GM12864 (cell line): Measurements from ENCODE around the gene HBQ1.
"Not testable (repeated sequence)": the region's sequence is repeated elsewhere in the genome, so short reads cannot be mapped to it uniquely, and the experiment has no call there.

ENCODE experiments used
- DNase-seq: peaks from one replicate; pipeline ENCODE4 v3.0.0-alpha.2; 2011; ENCODE audit warnings: low read depth
- H3K4me3 ChIP-seq: 2 replicates; pipeline ENCODE4 v1.5.1; 2011; ENCODE audit warnings: mild to moderate bottlenecking, low read depth, low read length, control low read depth
- TF ChIP-seq, protein P1 (sequence below): IDR thresholded peaks from 2 replicates; pipeline ENCODE4 v1.5.1; 2011; ENCODE audit warnings: low read depth, mild to moderate bottlenecking, moderate library complexity, low read length, control low read depth, inconsistent platforms; ENCODE audit errors: missing control alignments

HBQ1 gene

DNA sequence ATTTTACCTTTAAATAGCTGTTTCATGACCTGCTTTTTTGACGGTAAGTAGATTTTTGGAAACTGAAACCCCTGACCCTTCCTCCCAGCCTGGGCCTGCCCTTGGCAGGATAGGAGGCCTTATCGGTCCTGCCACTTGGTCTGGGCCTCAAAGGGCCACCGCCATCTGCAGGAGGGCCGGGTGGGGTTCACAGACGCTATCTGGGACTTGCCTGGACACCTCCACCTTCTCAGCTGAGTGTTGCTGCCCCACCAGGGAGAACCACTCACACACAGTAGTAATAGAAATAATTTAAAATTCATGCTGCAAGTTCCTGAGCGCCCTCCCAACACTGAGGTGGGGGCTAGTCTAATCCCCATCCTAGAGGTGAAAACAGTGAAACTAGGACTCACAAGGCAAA, 37.2 kb upstream of the HBQ1 start:
- H3K4me3 ChIP-seq: no peak overlapping the region
- DNase-seq: no peak

DNA sequence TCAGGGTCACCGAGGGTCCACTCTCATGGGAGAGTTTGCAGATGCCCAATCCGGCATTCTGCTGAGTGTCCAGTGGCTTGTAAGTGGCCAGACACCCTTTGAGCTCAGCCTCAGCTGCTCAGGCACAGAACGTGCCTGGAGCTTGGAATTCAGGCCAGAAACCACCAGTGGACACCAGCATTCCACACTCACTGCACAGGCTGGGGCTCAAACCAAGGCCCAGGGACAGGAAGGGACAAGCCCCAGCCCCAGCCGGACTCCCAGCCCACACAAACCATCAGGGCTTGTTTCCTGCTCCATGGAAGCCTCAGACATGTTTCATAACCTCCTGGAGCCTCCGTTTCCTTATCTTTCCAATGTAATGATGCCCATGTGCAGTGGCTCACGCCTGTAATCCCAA, 36.8 kb upstream of the HBQ1 start:
- no peak for DNase-seq
- TF ChIP-seq, protein P1, sequence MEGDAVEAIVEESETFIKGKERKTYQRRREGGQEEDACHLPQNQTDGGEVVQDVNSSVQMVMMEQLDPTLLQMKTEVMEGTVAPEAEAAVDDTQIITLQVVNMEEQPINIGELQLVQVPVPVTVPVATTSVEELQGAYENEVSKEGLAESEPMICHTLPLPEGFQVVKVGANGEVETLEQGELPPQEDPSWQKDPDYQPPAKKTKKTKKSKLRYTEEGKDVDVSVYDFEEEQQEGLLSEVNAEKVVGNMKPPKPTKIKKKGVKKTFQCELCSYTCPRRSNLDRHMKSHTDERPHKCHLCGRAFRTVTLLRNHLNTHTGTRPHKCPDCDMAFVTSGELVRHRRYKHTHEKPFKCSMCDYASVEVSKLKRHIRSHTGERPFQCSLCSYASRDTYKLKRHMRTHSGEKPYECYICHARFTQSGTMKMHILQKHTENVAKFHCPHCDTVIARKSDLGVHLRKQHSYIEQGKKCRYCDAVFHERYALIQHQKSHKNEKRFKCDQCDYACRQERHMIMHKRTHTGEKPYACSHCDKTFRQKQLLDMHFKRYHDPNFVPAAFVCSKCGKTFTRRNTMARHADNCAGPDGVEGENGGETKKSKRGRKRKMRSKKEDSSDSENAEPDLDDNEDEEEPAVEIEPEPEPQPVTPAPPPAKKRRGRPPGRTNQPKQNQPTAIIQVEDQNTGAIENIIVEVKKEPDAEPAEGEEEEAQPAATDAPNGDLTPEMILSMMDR: no peak
- no peak overlapping the region for H3K4me3 ChIP-seq

More for the DNA sequence above, 37.2 kb upstream of the HBQ1 start:
- TF ChIP-seq, protein P1: no peak

DNA sequence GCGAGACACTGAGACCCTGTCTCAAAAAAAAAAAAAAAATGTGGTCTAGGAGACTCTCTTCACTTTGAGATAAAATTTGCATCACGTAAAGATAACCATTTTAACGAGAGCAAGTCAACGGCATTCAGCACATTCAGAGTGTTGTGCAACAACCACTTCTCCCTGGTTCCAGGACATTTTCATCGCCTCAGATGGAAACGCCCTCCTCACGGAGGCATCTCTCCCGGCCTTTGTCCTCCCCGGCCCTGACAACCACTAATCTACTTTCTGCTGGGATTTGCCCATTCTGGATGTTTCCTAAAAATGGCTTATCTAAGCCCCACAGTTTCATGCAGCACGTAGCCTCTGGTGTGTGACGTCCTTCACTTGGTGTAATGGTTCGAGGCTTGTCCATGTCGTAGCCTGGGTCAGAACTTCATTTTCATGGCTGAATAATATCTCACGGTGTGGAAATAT, 35.4 kb upstream of the HBQ1 start:
- TF ChIP-seq, protein P1: no peak
- DNase-seq: no peak
- H3K4me3 ChIP-seq: no peak overlapping the region

DNA sequence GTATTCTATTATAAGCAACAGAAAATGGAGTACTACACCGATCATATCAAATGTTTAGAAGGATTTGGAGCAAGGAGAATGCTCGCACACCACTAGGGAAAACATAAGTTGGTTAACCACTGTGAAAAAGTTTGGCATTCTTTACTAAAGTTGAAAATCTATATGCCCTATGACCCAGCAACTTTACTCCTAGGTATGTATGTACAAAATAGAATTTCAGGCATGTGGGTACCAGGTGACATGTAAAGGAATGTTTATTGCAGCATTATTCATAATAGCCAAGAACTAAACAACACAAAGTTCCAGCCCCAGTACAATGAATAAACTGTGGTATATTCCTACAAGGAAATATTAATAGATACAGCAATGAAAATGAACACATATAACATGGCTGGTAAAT, 33.6 kb upstream of the HBQ1 start:
- TF ChIP-seq, protein P1: no peak
- no peak overlapping the region for H3K4me3 ChIP-seq
- DNase-seq: no peak

- TF ChIP-seq, protein P1: no peak
- DNase-seq: no peak
- H3K4me3 ChIP-seq: no peak overlapping the region
Measured at GRCh38 chr16:149024-149660, 31.1 kb upstream of the HBQ1 start.

DNA sequence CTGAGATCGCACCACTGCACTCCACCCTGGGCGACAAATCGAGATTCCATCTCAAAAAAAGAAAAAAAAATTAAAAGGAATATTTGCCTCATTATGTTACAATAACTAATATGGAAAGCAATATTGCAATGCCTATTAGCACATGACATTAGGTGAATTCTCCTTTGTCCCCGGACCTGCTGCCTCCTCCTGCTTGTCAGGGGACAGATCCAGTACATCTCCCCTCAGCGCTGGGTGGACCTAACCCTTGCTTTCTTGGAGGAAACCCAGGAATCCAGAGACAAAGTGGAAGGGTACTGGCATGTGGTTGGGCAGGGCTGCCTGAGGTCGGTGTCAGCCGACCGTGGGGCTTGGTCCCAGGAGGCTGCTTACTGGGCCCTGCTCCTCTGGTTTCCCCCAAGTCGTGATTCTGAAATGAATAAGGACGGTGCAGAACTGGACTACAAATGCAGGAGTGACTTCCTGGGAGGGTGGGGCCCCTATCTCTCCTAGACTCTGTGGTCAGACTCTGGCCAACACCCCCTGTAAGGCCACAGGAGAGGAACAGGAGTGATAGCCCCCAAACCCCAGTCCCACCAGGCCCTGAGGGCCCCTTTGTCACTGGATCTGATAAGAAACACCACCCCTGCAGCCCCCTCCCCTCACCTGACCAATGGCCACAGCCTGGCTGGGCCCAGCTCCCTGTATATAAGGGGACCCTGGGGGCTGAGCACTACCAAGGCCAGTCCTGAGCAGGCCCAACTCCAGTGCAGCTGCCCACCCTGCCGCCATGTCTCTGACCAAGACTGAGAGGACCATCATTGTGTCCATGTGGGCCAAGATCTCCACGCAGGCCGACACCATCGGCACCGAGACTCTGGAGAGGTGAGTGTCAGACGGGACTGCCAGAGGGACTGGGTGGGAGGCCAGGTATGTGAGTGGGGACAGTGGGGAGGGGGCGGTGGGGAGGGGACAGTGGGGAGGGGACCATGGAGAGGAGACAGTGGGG, 27.8 kb upstream of the HBQ1 start, which contains the start of gene HBZ:
TSS of gene HBZ (plus strand) at position 504 of the 988 bp plus-strand sequence. CDS start at position 770, 266 bp downstream.
- no peak within 1 kb of the TSS for H3K4me3 ChIP-seq
- no peak for DNase-seq
- TF ChIP-seq, protein P1: no peak

- not testable (repeated sequence) for DNase-seq, H3K4me3 ChIP-seq
Measured at GRCh38 chr16:153129-153521, 27.1 kb upstream of the HBQ1 start.

DNA sequence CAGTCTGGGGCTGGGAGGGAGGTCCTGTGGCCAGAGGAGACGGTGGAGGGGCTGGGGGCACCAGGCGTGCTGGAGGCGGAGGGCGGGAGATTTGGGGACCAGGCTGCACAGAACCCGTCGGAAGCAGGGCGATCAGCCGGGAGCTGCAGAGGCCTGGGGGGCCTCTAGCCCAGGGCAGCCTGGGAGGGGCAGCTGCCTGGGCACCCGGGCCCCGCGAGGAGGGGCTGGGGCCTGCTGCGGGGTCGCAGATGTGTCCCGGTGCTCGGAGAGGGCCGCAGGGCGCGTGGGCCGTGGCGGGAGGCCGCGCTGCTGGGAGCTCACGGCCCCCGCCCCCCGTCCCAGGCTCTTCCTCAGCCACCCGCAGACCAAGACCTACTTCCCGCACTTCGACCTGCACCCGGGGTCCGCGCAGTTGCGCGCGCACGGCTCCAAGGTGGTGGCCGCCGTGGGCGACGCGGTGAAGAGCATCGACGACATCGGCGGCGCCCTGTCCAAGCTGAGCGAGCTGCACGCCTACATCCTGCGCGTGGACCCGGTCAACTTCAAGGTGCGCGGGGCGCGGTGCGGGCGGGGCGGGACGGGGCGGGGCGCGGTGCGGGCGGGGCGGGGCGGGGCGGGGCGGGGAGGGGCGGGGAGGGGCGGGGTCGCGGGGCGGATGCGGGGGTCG, 26.6 kb upstream of the HBQ1 start:
- DNase-seq, H3K4me3 ChIP-seq: not testable (repeated sequence)
